HG02884 (cell line): ENCODE measurements around the gene KCTD2.

Experiments used
- ATAC-seq: cut with Tn5 transposase; IDR thresholded peaks from one replicate; pipeline ENCODE4 v1.9.1; 2021; ENCODE audit warnings: mild to moderate bottlenecking, moderate library complexity; ENCODE audit not compliant: unreplicated experiment

KCTD2 gene

DNA sequence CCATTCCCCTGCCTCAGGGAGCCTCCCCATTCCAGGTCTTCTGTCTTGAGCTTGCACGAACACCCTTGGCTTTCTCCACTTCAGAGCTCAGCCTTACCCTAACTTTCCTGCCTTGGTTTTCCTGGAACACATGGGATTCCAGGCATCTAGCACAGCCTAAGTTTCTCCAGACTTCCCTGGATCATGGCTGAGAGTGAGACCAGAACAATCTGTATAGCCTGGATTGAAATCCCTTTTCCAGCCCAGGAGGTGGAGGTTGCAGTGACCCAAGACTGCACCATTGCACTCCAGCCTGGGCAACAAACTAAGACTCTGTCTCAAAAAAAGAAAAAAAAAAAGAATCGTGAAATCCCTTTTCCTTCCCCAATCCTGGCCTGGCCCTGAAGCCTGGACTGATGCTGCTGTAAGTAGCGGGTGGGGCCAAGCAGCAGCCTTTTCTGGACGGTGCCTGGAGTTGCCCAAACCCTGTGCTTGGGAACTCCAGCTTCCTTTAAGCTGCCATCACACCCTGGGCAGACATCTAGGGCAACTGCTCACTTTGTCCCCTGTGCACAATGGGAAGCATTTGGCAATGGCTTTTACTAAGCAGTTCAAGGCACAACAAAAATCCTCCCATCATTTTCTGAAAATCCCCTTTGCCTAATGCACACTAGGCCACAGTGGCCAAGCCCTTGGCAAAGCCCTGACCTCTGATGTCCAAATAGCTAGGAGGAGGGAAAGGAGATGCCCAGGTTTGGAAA lies 28.7 kb downstream of the KCTD2 start:
- ATAC-seq, result no peak

GRCh38 chr17:75077072-75077495 lies 30.1 kb downstream of the KCTD2 start:
- no peak for ATAC-seq

- ATAC-seq, result no peak
Measured at GRCh38 chr17:75077496-75078283, 30.7 kb downstream of the KCTD2 start.

DNA sequence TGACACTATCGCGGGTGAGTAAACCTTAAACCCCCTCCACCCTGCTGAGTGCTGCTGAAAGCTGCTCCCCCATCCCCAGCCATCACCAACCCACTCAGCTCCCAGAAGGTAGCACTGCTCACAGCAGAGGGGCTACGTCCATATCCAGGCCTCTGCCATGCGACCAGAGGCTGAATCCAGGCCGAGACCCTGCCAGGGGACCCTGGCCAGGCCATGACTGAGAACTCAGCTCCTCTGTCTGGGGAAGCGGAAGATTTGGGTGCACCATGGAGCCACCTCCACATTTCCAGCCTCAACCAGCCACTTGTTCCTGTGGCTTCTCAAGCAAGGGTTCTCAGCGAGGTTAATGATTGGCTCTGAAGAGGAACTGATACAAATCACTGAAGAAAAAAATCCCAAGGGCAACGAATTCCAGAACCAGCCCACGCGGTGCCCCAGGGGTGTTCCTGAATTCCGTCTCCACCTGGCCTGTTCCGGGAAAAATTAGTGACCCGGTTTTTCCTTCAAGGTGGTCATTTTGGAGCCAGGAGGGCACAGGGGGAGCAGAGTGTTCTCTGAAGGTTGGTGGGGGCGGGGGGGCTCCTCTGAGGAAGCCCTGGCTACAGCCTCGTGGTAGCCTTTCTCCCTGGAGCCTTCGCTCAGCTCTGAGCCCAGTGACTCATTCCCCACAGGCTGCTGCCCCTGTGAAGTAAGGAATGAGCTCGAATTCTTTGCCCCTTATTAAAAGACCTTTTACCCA lies 31.4 kb downstream of the KCTD2 start:
- ATAC-seq, result no peak

GRCh38 chr17:75079023-75079373 lies 32.0 kb downstream of the KCTD2 start:
- ATAC-seq, result no peak

GRCh38 chr17:75081611-75082540 lies 34.9 kb downstream of the KCTD2 start:
- ATAC-seq, result no peak

- ATAC-seq, result no peak
Measured at GRCh38 chr17:75082683-75083082, 35.7 kb downstream of the KCTD2 start.

GRCh38 chr17:75084039-75084660 lies 37.1 kb downstream of the KCTD2 start:
- no peak for ATAC-seq

- ATAC-seq, result no peak
Measured at GRCh38 chr17:75086496-75087181, 39.6 kb downstream of the KCTD2 start.

DNA sequence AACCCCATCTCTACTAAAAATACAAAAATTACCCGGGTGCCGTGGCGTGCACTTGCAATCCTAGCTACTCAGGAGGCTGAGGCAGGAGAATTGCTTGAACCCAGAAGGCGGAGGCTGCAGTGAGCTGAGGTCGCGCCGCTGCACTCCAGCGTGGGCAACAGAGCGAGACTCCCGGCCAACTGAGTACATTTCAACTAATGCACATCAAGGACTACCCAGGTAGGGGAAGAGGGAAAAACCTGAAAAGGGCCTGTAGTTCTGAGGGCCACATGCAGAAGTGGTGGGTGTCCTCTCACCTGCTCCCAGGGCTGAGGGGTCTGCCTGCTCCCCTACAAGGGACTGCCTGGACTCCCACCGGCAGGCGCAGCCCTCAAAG lies 40.1 kb downstream of the KCTD2 start:
- no peak for ATAC-seq

- no peak for ATAC-seq
Measured at GRCh38 chr17:75087558-75088453, 40.8 kb downstream of the KCTD2 start, which contains the start of gene SLC16A5. TSS of gene SLC16A5 (plus strand) at chr17:75087954. CDS start at chr17:75093637, 5,683 bp downstream.

GRCh38 chr17:75088465-75089417 lies 41.7 kb downstream of the KCTD2 start:
- ATAC-seq, result no peak

DNA sequence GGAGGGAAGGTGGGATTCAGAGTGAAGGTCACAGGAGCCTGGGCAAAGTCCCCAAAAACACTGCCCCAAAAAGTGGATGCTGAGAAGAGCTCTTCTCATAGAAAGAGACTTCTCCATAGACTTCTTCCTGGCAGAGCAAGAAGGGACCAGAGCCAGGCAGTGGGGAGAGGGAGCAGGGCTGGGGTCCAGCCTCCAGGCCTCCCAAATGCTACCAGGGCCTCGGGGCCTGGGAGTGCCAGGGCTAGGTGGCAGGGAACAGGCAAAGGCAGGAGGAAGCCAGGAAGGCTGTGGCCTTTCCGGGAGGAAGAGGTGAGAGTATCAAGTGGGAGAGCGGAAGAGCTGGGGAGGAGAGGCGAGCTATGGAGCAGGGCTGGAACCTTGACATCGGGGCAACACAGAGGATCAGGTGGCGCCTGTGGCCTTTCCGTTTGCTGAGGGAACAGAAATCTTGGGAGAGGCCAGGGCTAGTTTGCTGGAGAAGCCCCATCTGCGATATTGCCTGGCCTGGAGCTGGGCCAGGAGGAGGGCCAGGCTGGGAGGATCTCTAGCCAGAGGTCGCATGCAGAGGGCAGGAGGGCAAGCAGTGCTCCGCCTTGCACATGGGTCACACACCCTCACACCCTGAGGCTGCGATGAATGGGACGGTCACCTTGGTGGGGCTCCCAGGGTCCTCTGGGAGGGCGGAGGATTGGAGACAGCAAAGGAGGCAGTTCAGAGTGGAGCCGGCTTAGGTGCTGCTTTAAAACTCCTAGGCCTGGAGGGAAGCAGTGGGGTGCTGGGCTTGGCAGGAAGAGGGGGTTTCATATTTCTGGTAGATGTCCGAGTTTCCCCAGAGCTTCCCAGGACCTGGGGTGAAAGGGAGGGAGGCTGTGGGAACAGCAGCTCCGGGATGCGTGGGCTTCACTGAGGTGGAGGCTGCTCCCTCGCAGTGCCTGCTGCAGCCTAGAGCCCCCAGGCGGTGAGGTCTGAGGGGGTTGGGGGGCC lies 44.1 kb downstream of the KCTD2 start:
- no peak for ATAC-seq

DNA sequence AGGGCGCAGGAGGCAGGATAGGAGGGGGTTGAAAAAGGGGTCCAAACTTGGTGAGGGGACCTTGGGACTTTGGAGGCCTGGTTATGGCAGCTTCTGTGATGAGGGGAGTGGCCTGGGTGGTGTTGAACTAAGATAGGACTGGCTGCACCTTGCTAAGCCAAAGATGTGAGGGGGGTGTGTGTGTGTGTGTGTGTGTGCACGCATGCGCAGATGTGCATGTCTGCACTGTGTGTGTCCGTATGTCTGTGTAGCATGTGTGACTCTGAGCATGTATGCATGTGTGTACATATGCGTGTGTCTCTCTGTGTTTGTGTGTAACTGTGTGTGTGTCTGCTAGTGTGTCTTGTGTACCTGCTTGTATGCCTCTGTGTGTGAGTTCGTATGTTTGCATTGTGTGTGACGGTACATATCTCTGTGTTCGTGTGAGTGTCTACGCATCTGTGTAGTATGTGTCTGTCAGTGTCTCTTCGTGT lies 44.9 kb downstream of the KCTD2 start:
- ATAC-seq, result no peak

GRCh38 chr17:75093548-75094158 lies 46.6 kb downstream of the KCTD2 start:
- no peak for ATAC-seq
